GM18508 (cell line): ENCODE results near the gene CCN6.

Source experiments
- ATAC-seq: cut with Tn5 transposase; IDR thresholded peaks from one replicate; pipeline ENCODE4 v1.9.1; 2021; ENCODE audit warnings: moderate number of reproducible peaks; ENCODE audit not compliant: insufficient read depth, unreplicated experiment

The CCN6 gene

DNA sequence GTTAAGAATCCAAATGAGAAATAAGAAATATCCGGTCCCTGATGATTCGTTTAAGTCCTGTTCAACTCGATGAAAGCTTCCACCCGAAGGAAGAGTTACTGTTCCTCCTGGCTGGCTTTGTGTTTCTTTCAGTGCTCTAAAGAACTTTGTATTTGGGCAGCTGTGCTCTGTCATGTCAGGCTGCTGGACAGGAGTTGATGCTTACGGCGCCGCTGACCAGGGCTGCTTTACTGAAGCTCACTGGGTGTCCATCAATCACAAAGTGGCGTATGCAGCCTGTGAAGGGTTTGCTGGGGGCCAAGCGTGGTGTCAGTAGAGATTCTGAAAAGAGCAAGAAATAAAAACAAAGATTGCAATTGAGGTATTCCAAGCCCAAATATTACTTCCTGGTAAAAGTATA is 55.4 kb downstream of the CCN6 start:
- ATAC-seq = no peak

DNA sequence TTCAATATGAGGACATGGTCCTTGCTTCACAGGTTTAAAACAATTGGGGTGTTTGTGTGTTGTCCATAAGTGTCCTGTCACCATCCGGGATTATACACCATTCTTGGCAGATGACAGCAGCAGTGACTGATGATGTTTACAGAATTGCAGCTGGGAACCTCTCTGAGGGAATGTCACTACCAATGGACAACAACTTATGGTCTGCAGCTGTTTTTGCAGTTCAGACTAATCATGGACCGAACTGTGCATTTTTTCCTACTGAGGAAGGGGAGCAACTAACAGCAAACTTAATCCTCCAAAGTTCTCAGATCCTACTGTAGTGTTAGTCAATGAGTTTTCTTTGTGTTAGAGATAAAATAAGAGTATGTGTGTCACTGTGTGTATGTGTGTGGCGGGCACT is 59.5 kb downstream of the CCN6 start:
- ATAC-seq = no peak

DNA sequence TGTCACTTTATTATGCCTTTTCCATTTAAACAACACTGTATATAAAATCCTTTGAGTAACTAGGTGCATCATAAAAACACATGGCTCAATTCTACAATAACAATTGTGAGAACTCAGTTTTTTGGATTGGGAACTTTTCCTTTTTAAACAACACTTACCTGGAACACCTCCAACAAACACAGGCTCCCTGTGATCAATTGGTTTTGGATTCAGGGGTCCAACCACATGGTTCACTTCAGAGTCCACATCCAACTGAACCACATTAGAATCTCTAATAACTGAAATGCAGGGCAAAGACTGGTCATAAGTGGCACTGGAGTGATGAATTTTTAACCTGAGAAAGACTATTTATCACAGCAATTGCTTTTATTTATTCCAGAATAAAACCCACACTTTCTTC is 60.0 kb downstream of the CCN6 start:
- no peak for ATAC-seq

DNA sequence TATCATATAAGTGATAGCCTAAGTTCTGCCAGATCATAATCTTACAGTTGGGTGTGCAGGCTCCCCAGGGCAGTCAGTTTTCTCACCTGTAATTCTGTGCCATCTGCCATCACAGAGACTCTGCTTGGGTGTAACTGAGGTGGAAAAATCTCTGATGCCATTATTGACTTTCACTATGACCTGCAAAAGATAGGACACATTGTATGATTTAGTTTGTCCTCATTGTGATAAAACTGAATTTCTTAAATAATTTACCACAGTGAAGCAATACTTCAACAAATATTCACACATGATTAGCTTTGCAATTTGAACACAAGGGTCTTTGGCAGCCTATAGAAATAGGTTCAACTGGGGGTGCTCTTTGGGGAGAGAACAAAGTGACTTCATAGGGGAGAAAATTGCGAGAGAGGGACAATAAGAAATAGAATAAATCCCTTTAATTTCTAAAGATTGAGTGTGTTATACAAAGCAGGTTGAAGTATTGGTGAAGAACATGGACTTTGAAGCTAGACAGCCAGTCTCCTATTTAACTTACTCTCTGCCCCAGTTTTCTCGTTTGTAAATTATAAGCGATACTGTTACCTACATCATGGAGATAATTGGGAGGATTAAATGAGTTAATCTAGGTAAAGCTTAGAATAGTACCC is 60.8 kb downstream of the CCN6 start:
- ATAC-seq = no peak

DNA sequence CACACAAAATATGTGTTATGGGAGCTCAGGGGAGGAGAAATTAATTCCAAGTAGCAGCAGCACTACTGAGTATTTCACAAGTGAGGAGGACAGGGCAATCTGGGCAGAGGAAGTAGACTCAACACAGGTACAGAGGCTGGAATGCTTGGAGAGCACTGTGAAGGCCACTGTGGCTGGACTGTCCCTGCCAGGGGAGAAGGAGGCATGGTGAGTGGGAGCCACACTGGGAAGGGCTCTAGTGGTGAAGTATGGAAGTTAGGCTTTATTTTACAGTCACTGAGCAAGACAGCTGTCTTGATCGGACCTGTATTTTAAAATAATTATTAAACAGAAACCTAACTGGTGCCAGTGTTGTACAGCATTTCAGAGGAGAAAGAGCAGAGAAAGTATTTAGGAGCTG is 62.3 kb downstream of the CCN6 start:
- ATAC-seq = no peak

DNA sequence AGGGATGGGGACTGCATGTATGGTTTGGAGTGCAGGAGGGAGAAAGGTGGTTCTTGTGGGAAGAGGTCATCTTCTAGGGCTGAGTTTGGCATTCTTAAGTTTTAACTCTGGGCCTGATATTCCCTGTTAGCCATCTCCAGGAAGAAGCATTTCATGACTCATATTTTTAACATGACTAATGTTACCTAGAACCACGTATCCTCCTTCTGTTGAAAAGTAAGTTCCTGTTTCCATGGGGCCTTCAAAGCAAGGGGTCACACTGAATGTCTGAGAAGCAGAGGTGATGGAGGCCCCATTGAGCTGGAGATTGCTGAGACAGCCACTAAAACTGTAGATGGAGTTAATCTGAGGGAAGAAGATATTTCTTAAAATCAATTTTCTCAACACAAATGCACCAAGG is 63.6 kb downstream of the CCN6 start:
- ATAC-seq = no peak

DNA sequence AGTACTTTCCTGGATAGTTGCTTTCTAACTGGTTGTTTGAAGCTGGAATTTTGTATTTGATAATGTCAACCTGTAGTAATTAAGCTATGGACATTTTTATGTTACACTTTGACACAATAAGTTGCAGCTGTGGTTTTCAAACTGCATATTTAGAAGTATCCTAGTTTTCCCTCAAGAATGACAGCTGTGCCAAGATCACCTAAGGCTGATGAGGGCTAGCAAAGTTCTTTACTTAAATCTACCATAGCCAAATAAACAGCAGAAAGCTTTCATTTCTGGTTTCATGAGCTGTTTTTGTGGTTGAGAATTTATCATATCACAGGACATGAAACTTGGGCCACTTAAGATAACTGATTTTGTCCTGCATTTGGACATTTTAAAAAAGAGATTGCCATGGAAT is 64.1 kb downstream of the CCN6 start:
- ATAC-seq = no peak
